ENCODE results near the gene DMP1.

- TF ChIP-seq GATA2 (IDR thresholded peaks at IDR 0.05; ENCODE audit: low read depth, low read length): no peak
- TF ChIP-seq GATA3 (IDR thresholded peaks at IDR 0.05; ENCODE audit: low read depth, low read length): no peak
Observed at GRCh38 chr4:87631668-87632067, 18.4 kb upstream of the DMP1 start.
